GM21515 (cell line): ENCODE data around the gene WNT1.

Experiments used
- ATAC-seq: cut with Tn5 transposase; IDR thresholded peaks from one replicate; pipeline ENCODE4 v1.9.1; 2021; ENCODE audit not compliant: unreplicated experiment

Gene WNT1

GRCh38 chr12:48978291-48978740 lies at the start of gene WNT1:
Gene WNT1 (plus strand): TSS chr12:48978322. CDS start chr12:48978651, 329 bp downstream.
- no peak for ATAC-seq

GRCh38 chr12:48929551-48929950 lies 48.6 kb upstream of the WNT1 start:
- no peak for ATAC-seq

- no peak for ATAC-seq
These were observed 47.6 kb upstream of the WNT1 start for GRCh38 chr12:48930475-48930874.

GRCh38 chr12:48932878-48933277 lies 45.2 kb upstream of the WNT1 start:
- no peak for ATAC-seq

GRCh38 chr12:48933664-48934311 lies 44.3 kb upstream of the WNT1 start:
- no peak for ATAC-seq

GRCh38 chr12:48934312-48934706 lies 43.8 kb upstream of the WNT1 start:
- ATAC-seq: no peak

GRCh38 chr12:48936379-48936979 lies 41.6 kb upstream of the WNT1 start:
- ATAC-seq: no peak

- no peak for ATAC-seq
These were observed 41.0 kb upstream of the WNT1 start for GRCh38 chr12:48937170-48937569.

GRCh38 chr12:48938805-48939204 lies 39.3 kb upstream of the WNT1 start:
- ATAC-seq: no peak

GRCh38 chr12:48940181-48940580 lies 37.9 kb upstream of the WNT1 start:
- ATAC-seq: no peak

- no peak for ATAC-seq
These were observed 34.9 kb upstream of the WNT1 start for GRCh38 chr12:48943221-48943620.

GRCh38 chr12:48946205-48946604 lies 31.9 kb upstream of the WNT1 start:
- no peak for ATAC-seq

GRCh38 chr12:48946943-48947342 lies 31.2 kb upstream of the WNT1 start:
- ATAC-seq: no peak

- no peak for ATAC-seq
These were observed 30.4 kb upstream of the WNT1 start for GRCh38 chr12:48947727-48948126.

- no peak for ATAC-seq
These were observed 25.4 kb upstream of the WNT1 start for GRCh38 chr12:48952691-48953090.

GRCh38 chr12:48954061-48954460 lies 24.1 kb upstream of the WNT1 start:
- no peak for ATAC-seq

GRCh38 chr12:48954841-48955501 lies 23.2 kb upstream of the WNT1 start:
- no peak for ATAC-seq

- peak; percentile 12 for ATAC-seq
These were observed 21.6 kb upstream of the WNT1 start for GRCh38 chr12:48956279-48957140.

- ATAC-seq: peak; percentile 79
These were observed 20.7 kb upstream of the WNT1 start, which contains the start of gene ARF3 for GRCh38 chr12:48957141-48958048. Gene ARF3 (minus strand): TSS chr12:48957487. CDS start chr12:48941095, 16,392 bp downstream.

- ATAC-seq: no peak
These were observed 20.1 kb upstream of the WNT1 start for GRCh38 chr12:48958049-48958388.
